Measurements from ENCODE around the gene INSIG1. TPM values are rescaled to one million over a fixed set of nuclear protein-coding genes. Genes with fewer than 3 reads are reported as not detected.

The INSIG1 gene
- total RNA-seq, 1 experiment from 2014 or later = 60.1 TPM

- H3K27me3 ChIP-seq (replicated peaks; ENCODE audit: control insufficient read depth, insufficient read depth, low read length) = no peaks in the 10 kb centered on the region
- H3K36me3 ChIP-seq (ENCODE audit: control insufficient read depth, insufficient read depth, low read length) = no peaks in the 10 kb centered on the region
- DNase-seq = no peak
- Mint-ChIP-seq H3K27ac (ENCODE audit: unreplicated experiment) (no peak overlapping the region), H3K27me3 (ENCODE audit: insufficient read depth, unreplicated experiment) (no peaks in the 10 kb centered on the region), H3K4me1 (ENCODE audit: low read depth, unreplicated experiment) (peaks cover 6% of the 10 kb centered on the region), H3K4me3 (ENCODE audit: unreplicated experiment) (peak overlapping the region; percentile 58), H3K9me3 (ENCODE audit: unreplicated experiment) (no peaks in the 10 kb centered on the region), H3K36me3 (ENCODE audit: insufficient read depth, unreplicated experiment) (no peaks in the 10 kb centered on the region)
- no peaks in the 10 kb centered on the region for H3K4me1 ChIP-seq
- intact Hi-C loops (cut with micrococcal nuclease; ENCODE audit: unreplicated experiment) = loop anchor here (1.0 kb wide), 2 partner anchors 155 to 418 kb away; no protein-coding TSS in a partner anchor
- no peak overlapping the region for H3K4me3 ChIP-seq (ENCODE audit: low read depth, low read length)
- CTCF ChIA-PET = interaction anchor here (0.6 to 1.5 kb wide), 15 partner anchors 13 to 734 kb away, joined by 3 to 8 read pairs (median 4); no protein-coding TSS in a partner anchor
- POLR2A ChIA-PET = no interaction called here
- BruUV-seq (replicated peaks) = no TSS peak
- H3K9me3 ChIP-seq = no peaks in the 10 kb centered on the region
- TF ChIP-seq, protein P1, sequence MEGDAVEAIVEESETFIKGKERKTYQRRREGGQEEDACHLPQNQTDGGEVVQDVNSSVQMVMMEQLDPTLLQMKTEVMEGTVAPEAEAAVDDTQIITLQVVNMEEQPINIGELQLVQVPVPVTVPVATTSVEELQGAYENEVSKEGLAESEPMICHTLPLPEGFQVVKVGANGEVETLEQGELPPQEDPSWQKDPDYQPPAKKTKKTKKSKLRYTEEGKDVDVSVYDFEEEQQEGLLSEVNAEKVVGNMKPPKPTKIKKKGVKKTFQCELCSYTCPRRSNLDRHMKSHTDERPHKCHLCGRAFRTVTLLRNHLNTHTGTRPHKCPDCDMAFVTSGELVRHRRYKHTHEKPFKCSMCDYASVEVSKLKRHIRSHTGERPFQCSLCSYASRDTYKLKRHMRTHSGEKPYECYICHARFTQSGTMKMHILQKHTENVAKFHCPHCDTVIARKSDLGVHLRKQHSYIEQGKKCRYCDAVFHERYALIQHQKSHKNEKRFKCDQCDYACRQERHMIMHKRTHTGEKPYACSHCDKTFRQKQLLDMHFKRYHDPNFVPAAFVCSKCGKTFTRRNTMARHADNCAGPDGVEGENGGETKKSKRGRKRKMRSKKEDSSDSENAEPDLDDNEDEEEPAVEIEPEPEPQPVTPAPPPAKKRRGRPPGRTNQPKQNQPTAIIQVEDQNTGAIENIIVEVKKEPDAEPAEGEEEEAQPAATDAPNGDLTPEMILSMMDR (IDR thresholded peaks at IDR 0.05; ENCODE audit: insufficient read depth in 1 of 2, low read depth in 1 of 2, low read length in 1 of 2, severe bottlenecking in 1 of 2, unreplicated experiment in 1 of 2) = no peak
These were observed 47.8 kb downstream of the INSIG1 start for GRCh38 chr7:155345490-155345889.

DNA sequence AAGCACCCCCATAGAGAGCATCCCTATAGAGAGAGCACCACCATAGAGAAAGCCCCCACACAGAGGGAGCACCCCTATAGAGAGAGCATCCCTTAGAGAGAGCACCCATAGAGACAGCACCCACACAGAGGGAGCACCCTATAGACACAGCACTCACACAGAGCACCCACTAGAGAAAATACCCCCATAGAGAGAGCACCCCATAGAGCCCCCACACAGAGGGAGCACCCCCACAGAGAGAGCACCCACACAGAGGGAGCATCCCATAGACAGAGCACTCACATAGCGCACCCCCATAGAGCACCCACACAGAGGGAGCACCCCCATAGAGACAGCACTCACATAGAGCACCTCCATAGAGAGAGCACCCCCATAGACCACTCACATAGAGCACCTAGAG, 48.6 kb downstream of the INSIG1 start:
- Mint-ChIP-seq H3K9me3 (ENCODE audit: unreplicated experiment) (no peaks in the 10 kb centered on the region), H3K4me3 (ENCODE audit: unreplicated experiment) (no peak overlapping the region), H3K4me1 (ENCODE audit: low read depth, unreplicated experiment) (peaks cover 6% of the 10 kb centered on the region), H3K36me3 (ENCODE audit: insufficient read depth, unreplicated experiment) (peaks cover 5% of the 10 kb centered on the region), H3K27ac (ENCODE audit: unreplicated experiment) (no peak overlapping the region), H3K27me3 (ENCODE audit: insufficient read depth, unreplicated experiment) (no peaks in the 10 kb centered on the region)
- POLR2A ChIA-PET = no interaction called here
- no peak for DNase-seq
- H3K4me1 ChIP-seq = no peaks in the 10 kb centered on the region
- H3K36me3 ChIP-seq (ENCODE audit: control insufficient read depth, insufficient read depth, low read length) = no peaks in the 10 kb centered on the region
- BruUV-seq (replicated peaks) = no TSS peak
- intact Hi-C loops (cut with micrococcal nuclease; ENCODE audit: unreplicated experiment) = no loop called here
- H3K4me3 ChIP-seq (ENCODE audit: low read depth, low read length) = no peak overlapping the region
- H3K27me3 ChIP-seq (replicated peaks; ENCODE audit: control insufficient read depth, insufficient read depth, low read length) = no peaks in the 10 kb centered on the region
- CTCF ChIA-PET = no interaction called here
- H3K9me3 ChIP-seq = no peaks in the 10 kb centered on the region
- TF ChIP-seq, protein P1 (IDR thresholded peaks at IDR 0.05; ENCODE audit: insufficient read depth in 1 of 2, low read depth in 1 of 2, low read length in 1 of 2, severe bottlenecking in 1 of 2, unreplicated experiment in 1 of 2) = no peak

DNA sequence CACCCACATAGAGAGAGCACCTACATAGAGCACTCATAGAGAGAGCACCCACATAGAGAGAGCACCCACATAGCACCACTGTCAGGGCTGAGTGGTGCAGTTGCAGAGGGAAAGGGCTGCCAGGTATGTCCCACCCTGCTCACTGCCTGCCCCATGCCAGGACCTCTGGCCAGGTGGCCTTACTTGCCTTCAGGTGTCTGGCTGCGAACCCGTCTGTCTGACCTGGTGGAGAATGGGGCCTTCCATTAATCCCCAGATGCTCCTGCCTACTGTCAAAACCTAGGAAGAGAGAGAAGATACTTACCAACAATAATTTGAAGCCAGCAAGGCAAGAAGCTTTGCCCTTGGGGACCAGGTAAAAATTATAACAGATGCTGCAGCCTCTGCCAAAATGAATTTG, 51.1 kb downstream of the INSIG1 start:
- no peak overlapping the region for H3K4me3 ChIP-seq (ENCODE audit: low read depth, low read length)
- POLR2A ChIA-PET = no interaction called here
- Mint-ChIP-seq H3K36me3 (ENCODE audit: insufficient read depth, unreplicated experiment) (peaks cover 5% of the 10 kb centered on the region), H3K27ac (ENCODE audit: unreplicated experiment) (no peak overlapping the region), H3K27me3 (ENCODE audit: insufficient read depth, unreplicated experiment) (no peaks in the 10 kb centered on the region), H3K9me3 (ENCODE audit: unreplicated experiment) (no peaks in the 10 kb centered on the region), H3K4me3 (ENCODE audit: unreplicated experiment) (no peak overlapping the region), H3K4me1 (ENCODE audit: low read depth, unreplicated experiment) (peaks cover 6% of the 10 kb centered on the region)
- TF ChIP-seq, protein P1 (IDR thresholded peaks at IDR 0.05; ENCODE audit: insufficient read depth in 1 of 2, low read depth in 1 of 2, low read length in 1 of 2, severe bottlenecking in 1 of 2, unreplicated experiment in 1 of 2) = no peak
- CTCF ChIA-PET = no interaction called here
- H3K9me3 ChIP-seq = no peaks in the 10 kb centered on the region
- no peak for DNase-seq
- BruUV-seq (replicated peaks) = no TSS peak
- no peaks in the 10 kb centered on the region for H3K27me3 ChIP-seq (replicated peaks; ENCODE audit: control insufficient read depth, insufficient read depth, low read length)
- no peaks in the 10 kb centered on the region for H3K4me1 ChIP-seq
- intact Hi-C loops (cut with micrococcal nuclease; ENCODE audit: unreplicated experiment) = no loop called here
- H3K36me3 ChIP-seq (ENCODE audit: control insufficient read depth, insufficient read depth, low read length) = no peaks in the 10 kb centered on the region

Measured in Caco-2 (cell line).